Suprapubic skin (tissue), 4 donors: Measurements from ENCODE around the gene NDP. TPM values are rescaled to one million over a fixed set of nuclear protein-coding genes. Genes with fewer than 3 reads are reported as not detected.

Experiments
- DNase-seq, 2 donors: peaks; one replicate each; pipeline ENCODE4 v3.0.0-alpha.2; 2019; ENCODE audit warnings: low spot score in 2 of 2
- H3K27ac ChIP-seq: fragments of 200-600 bp; sonication (generic); one replicate; pipeline ENCODE4 v1.5.1; 2019
- H3K27me3 ChIP-seq: fragments of 200-600 bp; sonication (generic); one replicate; pipeline ENCODE4 v1.5.1; 2019
- H3K36me3 ChIP-seq: fragments of 200-600 bp; sonication (generic); one replicate; pipeline ENCODE4 v1.5.1; 2019
- H3K4me1 ChIP-seq: fragments of 200-600 bp; sonication (generic); one replicate; pipeline ENCODE4 v1.5.1; 2019
- H3K4me3 ChIP-seq: fragments of 200-600 bp; sonication (generic); one replicate; pipeline ENCODE4 v1.5.1; 2019; ENCODE audit warnings: mild to moderate bottlenecking
- H3K9me3 ChIP-seq: fragments of 200-600 bp; sonication (generic); one replicate; pipeline ENCODE4 v1.5.1; 2019
- EP300 ChIP-seq: sonication (generic); formaldehyde crosslinking; IDR thresholded peaks from one replicate; pipeline ENCODE4 v1.6.1; 2017; ENCODE audit warnings: antibody characterized with exemption
- POLR2A ChIP-seq, 2 donors: fragments of 450-650 bp; IDR thresholded peaks; one replicate each; pipeline ENCODE4 v1.6.1; 2017; ENCODE audit warnings: antibody characterized with exemption in 2 of 2, mild to moderate bottlenecking in 2 of 2, moderate library complexity in 2 of 2
- POLR2AphosphoS5 ChIP-seq, 3 donors: sonication (generic); formaldehyde crosslinking; IDR thresholded peaks; one replicate each; pipeline ENCODE4 v1.6.1; 2017; ENCODE audit warnings: antibody characterized with exemption in 3 of 3
- WGBS: methylation state at CpG from one replicate; pipeline ENCODE4 v1.1.5; 2018; 5-methylcytosine and 5-hydroxymethylcytosine counted together
- total RNA-seq, 4 donors: library from RNA; depleted of rRNA; stranded (reverse); fragments of >200 nt; gene quantifications; one replicate each; pipeline ENCODE4 v1.1.0, GENCODE V29; 2016
- TF ChIP-seq, protein P1 (sequence below), 2 donors: fragments of 200-600 bp in 1 of 2; fragments of 450-650 bp in 1 of 2; sonication (generic) in 1 of 2; IDR thresholded peaks; one replicate each; pipeline ENCODE4 v1.5.1; 2016 to 2019; ENCODE audit warnings: antibody characterized with exemption in 2 of 2, mild to moderate bottlenecking in 1 of 2, moderate library complexity in 1 of 2

NDP gene
- total RNA-seq, 4 donors from 2014 or later: 0.36 to 0.64 TPM; not detected in 2

DNA sequence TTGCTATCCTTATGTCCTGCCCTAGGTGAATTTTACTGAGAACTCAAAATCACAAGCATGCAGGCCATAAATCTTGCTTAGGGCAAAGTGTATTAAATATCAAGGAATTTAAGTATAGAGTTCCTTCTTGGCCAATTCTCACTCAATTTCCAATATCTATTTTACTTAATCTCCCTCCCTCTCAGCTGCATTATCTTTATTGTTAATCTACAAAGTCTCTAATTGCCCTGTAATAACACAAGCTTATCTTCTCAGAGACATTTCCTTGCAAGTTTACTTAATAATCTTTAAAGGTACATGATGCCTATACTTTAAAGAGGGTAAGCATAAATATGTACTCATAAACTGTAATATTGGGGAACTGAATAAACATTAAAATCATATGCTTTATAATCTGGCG is 64.0 kb downstream of the NDP start:
- H3K27ac ChIP-seq: no peak overlapping the region
- no peaks in the 10 kb centered on the region for H3K36me3 ChIP-seq
- no peaks in the 10 kb centered on the region for H3K4me1 ChIP-seq
- no peaks in the 10 kb centered on the region for H3K27me3 ChIP-seq
- TF ChIP-seq EP300: no peak
- no peak for TF ChIP-seq POLR2AphosphoS5 (IDR thresholded peaks at IDR 0.05)
- TF ChIP-seq, protein P1, sequence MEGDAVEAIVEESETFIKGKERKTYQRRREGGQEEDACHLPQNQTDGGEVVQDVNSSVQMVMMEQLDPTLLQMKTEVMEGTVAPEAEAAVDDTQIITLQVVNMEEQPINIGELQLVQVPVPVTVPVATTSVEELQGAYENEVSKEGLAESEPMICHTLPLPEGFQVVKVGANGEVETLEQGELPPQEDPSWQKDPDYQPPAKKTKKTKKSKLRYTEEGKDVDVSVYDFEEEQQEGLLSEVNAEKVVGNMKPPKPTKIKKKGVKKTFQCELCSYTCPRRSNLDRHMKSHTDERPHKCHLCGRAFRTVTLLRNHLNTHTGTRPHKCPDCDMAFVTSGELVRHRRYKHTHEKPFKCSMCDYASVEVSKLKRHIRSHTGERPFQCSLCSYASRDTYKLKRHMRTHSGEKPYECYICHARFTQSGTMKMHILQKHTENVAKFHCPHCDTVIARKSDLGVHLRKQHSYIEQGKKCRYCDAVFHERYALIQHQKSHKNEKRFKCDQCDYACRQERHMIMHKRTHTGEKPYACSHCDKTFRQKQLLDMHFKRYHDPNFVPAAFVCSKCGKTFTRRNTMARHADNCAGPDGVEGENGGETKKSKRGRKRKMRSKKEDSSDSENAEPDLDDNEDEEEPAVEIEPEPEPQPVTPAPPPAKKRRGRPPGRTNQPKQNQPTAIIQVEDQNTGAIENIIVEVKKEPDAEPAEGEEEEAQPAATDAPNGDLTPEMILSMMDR (IDR thresholded peaks at IDR 0.05): no peak
- TF ChIP-seq POLR2A (IDR thresholded peaks at IDR 0.05): no peak
- H3K4me3 ChIP-seq: no peak overlapping the region
- DNase-seq: no peak
- H3K9me3 ChIP-seq: no peaks in the 10 kb centered on the region
- WGBS: 94% methylated on average over 1 of the region's 1 CpG

GRCh38 chrX:43899878-43900815 is 73.0 kb downstream of the NDP start:
- Histone ChIP-seq H3K9me3 (no peaks in the 10 kb centered on the region), H3K27ac (no peak overlapping the region), H3K4me3 (no peak overlapping the region), H3K36me3 (no peaks in the 10 kb centered on the region), H3K4me1 (no peaks in the 10 kb centered on the region), H3K27me3 (no peaks in the 10 kb centered on the region)
- no peak for TF ChIP-seq POLR2A (IDR thresholded peaks at IDR 0.05)
- no peak for TF ChIP-seq EP300
- 67% methylated on average over 5 of the region's 5 CpGs for WGBS
- DNase-seq: no peak

Other genes with a start within 250 kb of the NDP start
- gene MAOB, start 90.9 kb downstream of the NDP start, total RNA-seq: 1 to 10 TPM; 1.9 to 4.5 (median 2.1) TPM